H9 (cell line): Measurements from ENCODE around the gene OR10H5. TPM values are rescaled to one million over a fixed set of nuclear protein-coding genes. Genes with fewer than 3 reads are reported as not detected.

Experiments
- DNase-seq: peaks from one replicate; pipeline ENCODE4 v3.0.0-alpha.2; 2017
- H2AFZ ChIP-seq: one replicate; pipeline ENCODE4 v1.6.1; 2013; ENCODE audit warnings: mild to moderate bottlenecking, low read length, control low read depth, moderate library complexity
- H2AK5ac ChIP-seq: 2 replicates; pipeline ENCODE4 v1.6.1; 2013; ENCODE audit warnings: low read length, control low read depth, mixed read lengths; ENCODE audit not compliant: insufficient read length
- H2BK120ac ChIP-seq: one replicate; pipeline ENCODE4 v1.6.1; 2013; ENCODE audit warnings: low read depth, mild to moderate bottlenecking, low read length, control low read depth, inconsistent platforms; ENCODE audit not compliant: poor library complexity, severe bottlenecking
- H2BK12ac ChIP-seq: 2 replicates; pipeline ENCODE4 v1.6.1; 2013; ENCODE audit warnings: low read length, control low read depth, mixed read lengths, low read depth; ENCODE audit not compliant: insufficient read length
- H2BK15ac ChIP-seq: 2 replicates; pipeline ENCODE4 v1.6.1; 2013; ENCODE audit warnings: low read depth, low read length, control low read depth
- H2BK20ac ChIP-seq: one replicate; pipeline ENCODE4 v1.6.1; 2013; ENCODE audit warnings: low read depth, mild to moderate bottlenecking, low read length, control low read depth, inconsistent platforms; ENCODE audit not compliant: poor library complexity, severe bottlenecking
- H2BK5ac ChIP-seq: 2 replicates; pipeline ENCODE4 v1.6.1; 2013; ENCODE audit warnings: low read length, control low read depth, mixed read lengths; ENCODE audit not compliant: insufficient read length
- H3K14ac ChIP-seq: 2 replicates; pipeline ENCODE4 v1.6.1; 2013; ENCODE audit warnings: low read length, control low read depth; ENCODE audit not compliant: insufficient read depth
- H3K18ac ChIP-seq: 2 replicates; pipeline ENCODE4 v1.6.1; 2013; ENCODE audit warnings: low read depth, mild to moderate bottlenecking, mixed read lengths, low read length, control low read depth; ENCODE audit not compliant: insufficient read length
- H3K23ac ChIP-seq: 2 replicates; pipeline ENCODE4 v1.6.1; 2013; ENCODE audit warnings: low read length, control low read depth, mixed read lengths, low read depth; ENCODE audit not compliant: insufficient read length
- H3K23me2 ChIP-seq: 2 replicates; pipeline ENCODE4 v1.6.1; 2013; ENCODE audit warnings: low read depth, mild to moderate bottlenecking, mixed read lengths, low read length, control low read depth; ENCODE audit not compliant: insufficient read length, poor library complexity, severe bottlenecking
- H3K27ac ChIP-seq: 2 replicates; pipeline ENCODE4 v1.5.1; 2013; ENCODE audit warnings: low read length, control low read depth, mixed read lengths, low read depth; ENCODE audit not compliant: insufficient read length
- H3K27me3 ChIP-seq: 2 replicates; pipeline ENCODE4 v1.6.1; 2013; ENCODE audit warnings: low read length, control low read depth, inconsistent platforms; ENCODE audit not compliant: insufficient read depth
- H3K4ac ChIP-seq: 2 replicates; pipeline ENCODE4 v1.6.1; 2013; ENCODE audit warnings: low read depth, mild to moderate bottlenecking, control low read depth, inconsistent platforms, low read length, moderate library complexity
- H3K4me1 ChIP-seq: 2 replicates; pipeline ENCODE4 v1.6.1; 2013; ENCODE audit warnings: low read length, control low read depth, inconsistent platforms; ENCODE audit not compliant: insufficient read depth
- H3K4me2 ChIP-seq: 2 replicates; pipeline ENCODE4 v1.6.1; 2013; ENCODE audit warnings: low read length, control low read depth, mixed read lengths; ENCODE audit not compliant: insufficient read length, insufficient read depth
- H3K56ac ChIP-seq: 2 replicates; pipeline ENCODE4 v1.6.1; 2013; ENCODE audit warnings: low read depth, mild to moderate bottlenecking, mixed read lengths, low read length, control low read depth; ENCODE audit not compliant: insufficient read length
- H3K79me1 ChIP-seq: 2 replicates; pipeline ENCODE4 v1.6.1; 2013; ENCODE audit warnings: low read depth, mild to moderate bottlenecking, moderate library complexity, low read length, control low read depth, inconsistent platforms; ENCODE audit not compliant: insufficient read depth, poor library complexity, severe bottlenecking
- H3K79me2 ChIP-seq: 2 replicates; pipeline ENCODE4 v1.6.1; 2013; ENCODE audit warnings: low read length, control low read depth, inconsistent platforms; ENCODE audit not compliant: insufficient read depth
- H3K9ac ChIP-seq: 2 replicates; pipeline ENCODE4 v1.6.1; 2013; ENCODE audit warnings: low read length, control low read depth, mixed read lengths; ENCODE audit not compliant: insufficient read length; ENCODE audit errors: extremely low read depth
- H3K9me3 ChIP-seq: one replicate; pipeline ENCODE4 v1.6.1; 2013; ENCODE audit warnings: low read depth, low read length, inconsistent platforms; ENCODE audit not compliant: control insufficient read depth
- H3T11ph ChIP-seq: one replicate; pipeline ENCODE4 v1.6.1; 2013; ENCODE audit warnings: mild to moderate bottlenecking, low read length, control low read depth, inconsistent platforms
- H4K20me1 ChIP-seq: one replicate; pipeline ENCODE4 v1.6.1; 2013; ENCODE audit not compliant: control insufficient read depth, insufficient read length, insufficient read depth
- H4K5ac ChIP-seq: 2 replicates; pipeline ENCODE4 v1.6.1; 2013; ENCODE audit warnings: low read depth, mild to moderate bottlenecking, mixed read lengths, low read length, control low read depth; ENCODE audit not compliant: insufficient read length
- H4K8ac ChIP-seq: replicated peaks from 2 replicates; pipeline ENCODE4 v1.6.1; 2013; ENCODE audit warnings: low read length, control low read depth, mixed read lengths, low read depth; ENCODE audit not compliant: insufficient read length
- H4K91ac ChIP-seq: 2 replicates; pipeline ENCODE4 v1.6.1; 2013; ENCODE audit warnings: low read depth, mild to moderate bottlenecking, moderate library complexity, mixed read lengths, low read length, control low read depth; ENCODE audit not compliant: insufficient read length
- H3K27ac Mint-ChIP-seq, 3 experiments: 2 replicates in 2 of 3; 3 replicates in 1 of 3; pipeline ENCODE4 v1.8.0; 2020 to 2021; ENCODE audit warnings: mixed read lengths in 3 of 3, mild to moderate bottlenecking in 1 of 3, moderate library complexity in 1 of 3
- H3K27me3 Mint-ChIP-seq: 2 replicates; pipeline ENCODE4 v1.8.0; 2021; ENCODE audit warnings: low read depth, mild to moderate bottlenecking, moderate library complexity, mixed read lengths
- H3K36me3 Mint-ChIP-seq, 3 experiments: 2 replicates in 2 of 3; 3 replicates in 1 of 3; pipeline ENCODE4 v1.8.0; 2020 to 2021; ENCODE audit warnings: low read depth in 3 of 3, mixed read lengths in 3 of 3; ENCODE audit not compliant: insufficient read depth in 1 of 3
- H3K4me1 Mint-ChIP-seq, 2 experiments: 2 replicates each; pipeline ENCODE4 v1.8.0; 2020; ENCODE audit warnings: mixed read lengths in 2 of 2
- H3K4me3 Mint-ChIP-seq, 2 experiments: 2 replicates in 1 of 2; 3 replicates in 1 of 2; pipeline ENCODE4 v1.8.0; 2020 to 2021; ENCODE audit warnings: mild to moderate bottlenecking in 2 of 2, mixed read lengths in 2 of 2, moderate library complexity in 1 of 2
- H3K9me3 Mint-ChIP-seq, 2 experiments: 2 replicates in 1 of 2; 3 replicates in 1 of 2; pipeline ENCODE4 v1.8.0; 2020; ENCODE audit warnings: mild to moderate bottlenecking in 2 of 2, mixed read lengths in 2 of 2, moderate library complexity in 1 of 2
- CTCF ChIP-seq: fragments of 200-600 bp; sonication (generic); conservative IDR thresholded peaks from 3 replicates; pipeline ENCODE4 v1.8.0; 2021; ENCODE audit warnings: antibody characterized with exemption, mild to moderate bottlenecking
- WGBS: extraction: QIAGEN DNeasy Blood & Tissue Kit; methylation state at CpG from one replicate; pipeline ENCODE4 v1.1.7; 2013; ENCODE audit warnings: missing lambda C conversion rate, low lambda C conversion rate, mixed read lengths; ENCODE audit not compliant: insufficient read length; ENCODE audit errors: extremely low coverage; 5-methylcytosine and 5-hydroxymethylcytosine counted together
- total RNA-seq: library from RNA; stranded (reverse); gene quantifications from 2 replicates; pipeline ENCODE4 v1.2.1, GENCODE V29; 2021

OR10H5 gene
- total RNA-seq, 1 experiment from 2014 or later = not detected

GRCh38 chr19:15788594-15789270 is 1.3 kb downstream of the OR10H5 start:
- TF ChIP-seq CTCF = no peak
- H4K8ac ChIP-seq = no peak overlapping the region
- no peak for DNase-seq
- H3K9ac ChIP-seq = no peak overlapping the region
- no peak overlapping the region for H3K14ac ChIP-seq
- no peak overlapping the region for H4K5ac ChIP-seq
- H2BK12ac ChIP-seq = no peak overlapping the region
- no peak overlapping the region for H2BK5ac ChIP-seq
- H3K36me3 Mint-ChIP-seq = peaks cover 12 to 25% (median 17%) of the 10 kb centered on the region in 3 experiments; a peak in 6 of 7 replicates
- H2BK120ac ChIP-seq = no peak overlapping the region
- H3K23ac ChIP-seq = no peak overlapping the region
- H4K20me1 ChIP-seq = no peaks in the 10 kb centered on the region
- no peaks in the 10 kb centered on the region for H3K79me1 ChIP-seq
- no peak overlapping the region for H3K27ac ChIP-seq
- no peak overlapping the region for H3K56ac ChIP-seq
- H3T11ph ChIP-seq = no peak overlapping the region
- H3K79me2 ChIP-seq = no peaks in the 10 kb centered on the region
- no peak overlapping the region for H3K4me3 Mint-ChIP-seq
- H3K4ac ChIP-seq = no peak overlapping the region
- no peaks in the 10 kb centered on the region for H3K27me3 ChIP-seq
- H3K18ac ChIP-seq = no peak overlapping the region
- H2BK15ac ChIP-seq = no peak overlapping the region
- WGBS = no CpG with 5 or more reads among the region's 4 CpGs
- H3K4me1 ChIP-seq = no peaks in the 10 kb centered on the region
- H3K4me1 Mint-ChIP-seq = no peaks in the 10 kb centered on the region
- no peaks in the 10 kb centered on the region for H3K23me2 ChIP-seq
- H3K9me3 Mint-ChIP-seq = peaks cover 83 to 89% of the 10 kb centered on the region in 2 experiments
- no peak overlapping the region for H2AK5ac ChIP-seq
- no peak overlapping the region for H2BK20ac ChIP-seq
- peaks cover 1% of the 10 kb centered on the region for H3K27me3 Mint-ChIP-seq
- H2AFZ ChIP-seq = no peak overlapping the region
- H3K4me2 ChIP-seq = no peak overlapping the region
- H4K91ac ChIP-seq = no peak overlapping the region
- H3K9me3 ChIP-seq = peaks cover 48% of the 10 kb centered on the region
- no peak overlapping the region for H3K27ac Mint-ChIP-seq
